Keratinocyte (primary cell): ENCODE measurements around the gene LRRFIP2. TPM values are rescaled to one million over a fixed set of nuclear protein-coding genes. Genes with fewer than 3 reads are reported as not detected.
A peak's percentile ranks its signal among the peaks of the same experiment; 100 is the strongest.

Source experiments
- DNase-seq: peaks from one replicate; pipeline ENCODE4 v3.0.0-alpha.2; 2011; ENCODE audit warnings: low read depth, missing footprints, low spot score
- FAIRE-seq: peaks from 2 replicates; lab custom pipeline; 2011; peaks lifted over from hg19 to GRCh38; lab: Jason Lieb, UNC
- H2AFZ ChIP-seq: 2 replicates; pipeline ENCODE4 v1.6.0; 2012; ENCODE audit warnings: low read length, control low read depth, inconsistent platforms; ENCODE audit not compliant: control insufficient read depth
- H3K27ac ChIP-seq: 2 replicates; pipeline ENCODE4 v1.5.1; 2011; ENCODE audit warnings: low read length; ENCODE audit not compliant: control insufficient read depth, insufficient read depth
- H3K27me3 ChIP-seq: 3 replicates; pipeline ENCODE4 v1.6.0; 2011; ENCODE audit warnings: low read length; ENCODE audit not compliant: control insufficient read depth, insufficient read depth; ENCODE audit errors: extremely low read depth
- H3K36me3 ChIP-seq, 2 experiments: 2 replicates in 1 of 2; 3 replicates in 1 of 2; pipeline ENCODE4 v1.5.1; 2011; ENCODE audit warnings: low read length in 2 of 2, mild to moderate bottlenecking in 1 of 2; ENCODE audit not compliant: control insufficient read depth in 2 of 2, insufficient read depth in 2 of 2; ENCODE audit errors: extremely low read depth in 1 of 2
- H3K4me1 ChIP-seq: 3 replicates; pipeline ENCODE4 v1.5.1; 2011; ENCODE audit warnings: low read length; ENCODE audit not compliant: control insufficient read depth, insufficient read depth; ENCODE audit errors: extremely low read depth
- H3K4me2 ChIP-seq: 3 replicates; pipeline ENCODE4 v1.6.0; 2011; ENCODE audit warnings: low read depth, low read length; ENCODE audit not compliant: control insufficient read depth, insufficient read depth; ENCODE audit errors: extremely low read depth
- H3K4me3 ChIP-seq, 3 experiments: fragments of 200-600 bp in 1 of 3; sonication (generic) in 1 of 3; 2 replicates in 2 of 3; 3 replicates in 1 of 3; pipeline ENCODE4 v1.5.1; 2011 to 2016; ENCODE audit warnings: low read length in 3 of 3, mild to moderate bottlenecking in 3 of 3, control low read depth in 2 of 3, inconsistent platforms in 1 of 3, low read depth in 1 of 3, mixed read lengths in 1 of 3, mixed run types in 1 of 3, moderate library complexity in 1 of 3; ENCODE audit not compliant: control insufficient read depth in 2 of 3, insufficient read depth in 2 of 3; ENCODE audit errors: extremely low read depth in 1 of 3
- H3K79me2 ChIP-seq: 2 replicates; pipeline ENCODE4 v1.6.0; 2012; ENCODE audit warnings: low read length; ENCODE audit not compliant: control insufficient read depth, insufficient read depth
- H3K9ac ChIP-seq: 3 replicates; pipeline ENCODE4 v1.6.0; 2011; ENCODE audit warnings: low read length; ENCODE audit not compliant: control insufficient read depth, insufficient read depth; ENCODE audit errors: extremely low read depth
- H3K9me1 ChIP-seq: 3 replicates; pipeline ENCODE4 v1.6.0; 2011; ENCODE audit warnings: low read length; ENCODE audit not compliant: control insufficient read depth, insufficient read depth; ENCODE audit errors: extremely low read depth
- H3K9me3 ChIP-seq: 2 replicates; pipeline ENCODE4 v1.5.1; 2012; ENCODE audit warnings: low read depth, low read length; ENCODE audit not compliant: control insufficient read depth
- H4K20me1 ChIP-seq: 3 replicates; pipeline ENCODE4 v1.6.0; 2011; ENCODE audit warnings: low read length; ENCODE audit not compliant: control insufficient read depth, insufficient read depth; ENCODE audit errors: extremely low read depth
- CTCF ChIP-seq, 3 experiments: IDR thresholded peaks in 1 of 3; conservative IDR thresholded peaks in 1 of 3; optimal IDR thresholded peaks in 1 of 3; 2 replicates in 2 of 3; 3 replicates in 1 of 3; pipeline versions ENCODE3 to v1.5.1; 2011; ENCODE audit warnings: low read length in 3 of 3, mild to moderate bottlenecking in 3 of 3, moderate library complexity in 2 of 3, control low read depth in 1 of 3, inconsistent platforms in 1 of 3; ENCODE audit not compliant: insufficient read depth in 2 of 3; ENCODE audit errors: extremely low read depth in 1 of 3
- EZH2 ChIP-seq: IDR thresholded peaks from one replicate; pipeline ENCODE4 v1.6.1; 2012; ENCODE audit warnings: inconsistent platforms, mild to moderate bottlenecking, low read length, moderate library complexity
- dilution Hi-C: fragments of 300-500 bp; cut with MboI; formaldehyde crosslinking; loops from one replicate; pipeline ENCODE4 v1.7.0; 2020; ENCODE audit warnings: low sequenced_read_pairs; ENCODE audit not compliant: extremely low pct_ligation_motif_present
- polyA plus RNA-seq, 5 experiments: library from polyadenylated mRNA; depleted of rRNA in 3 of 5; stranded (reverse) in 3 of 5; stranded (forward) in 1 of 5; unstranded in 1 of 5; fragments of >200 nt; gene quantifications; 1 replicate in 1 of 5; 2 replicates in 3 of 5; 3 replicates in 1 of 5; pipeline versions ENCODE4 v1.2.1 to v1.2.3, GENCODE V29; 2011 to 2012; ENCODE audit warnings: missing spikeins in 2 of 5, low read depth in 1 of 5, low replicate concordance in 1 of 5

Gene LRRFIP2
- polyA plus RNA-seq, 1 donor (not counting 4 experiments of a cell fraction or from before 2014, with no cell fraction given), result 70.3 TPM

GRCh38 chr3:37163262-37164015 is 10.9 kb downstream of the LRRFIP2 start:
- Histone ChIP-seq H4K20me1 (no peaks in the 10 kb centered on the region), H3K9me3 (no peaks in the 10 kb centered on the region), H2AFZ (no peak overlapping the region), H3K36me3 (peaks cover 3 to 7% of the 10 kb centered on the region in 2 experiments), H3K79me2 (peaks cover 78% of the 10 kb centered on the region), H3K27ac (peak overlapping the region; percentile 67), H3K9ac (peak overlapping the region; percentile 28), H3K9me1 (no peaks in the 10 kb centered on the region), H3K27me3 (no peaks in the 10 kb centered on the region), H3K4me3 (peak overlapping the region in 2 of 3 experiments; percentile 29 to 51), H3K4me1 (peaks cover 18% of the 10 kb centered on the region), H3K4me2 (peak overlapping the region; percentile 85)
- dilution Hi-C loops, result no loop called here
- TF ChIP-seq EZH2 (no peak), CTCF (optimal IDR thresholded peaks at IDR 0.05 in 1 of 3, IDR thresholded peaks at IDR 0.05 in 1 of 3, conservative IDR thresholded peaks at IDR 0.05 in 1 of 3; ENCODE audit: extremely low read depth in 1 of 3, insufficient read depth in 2 of 3, low read length in 3 of 3) (no peak)
- DNase-seq, result no peak
- FAIRE-seq, result peak; percentile 52

- Histone ChIP-seq H3K4me2 (peak overlapping the region; percentile 85), H3K9me1 (no peaks in the 10 kb centered on the region), H2AFZ (no peak overlapping the region), H3K4me3 (peak overlapping the region in 2 of 3 experiments; percentile 29 to 51), H3K79me2 (peaks cover 76% of the 10 kb centered on the region), H4K20me1 (no peaks in the 10 kb centered on the region), H3K9me3 (no peaks in the 10 kb centered on the region), H3K27ac (peak overlapping the region; percentile 67), H3K4me1 (peaks cover 18% of the 10 kb centered on the region), H3K9ac (no peak overlapping the region), H3K27me3 (no peaks in the 10 kb centered on the region), H3K36me3 (peaks cover 3 to 7% of the 10 kb centered on the region in 2 experiments)
- dilution Hi-C loops, result no loop called here
- DNase-seq (no peak), FAIRE-seq (no peak)
- no peak for TF ChIP-seq EZH2
- TF ChIP-seq CTCF (optimal IDR thresholded peaks at IDR 0.05 in 1 of 3, IDR thresholded peaks at IDR 0.05 in 1 of 3, conservative IDR thresholded peaks at IDR 0.05 in 1 of 3; ENCODE audit: extremely low read depth in 1 of 3, insufficient read depth in 2 of 3, low read length in 3 of 3), result no peak
These were observed 11.7 kb downstream of the LRRFIP2 start for GRCh38 chr3:37162501-37163245.
